HG02870 (cell line): ENCODE data around the gene SCART1.
"Not testable (repeated sequence)": the region's sequence is repeated elsewhere in the genome, so short reads cannot be mapped to it uniquely, and the experiment has no call there.

Source experiments
- ATAC-seq: cut with Tn5 transposase; IDR thresholded peaks from one replicate; pipeline ENCODE4 v1.9.1; 2021; ENCODE audit warnings: mild to moderate bottlenecking, moderate library complexity; ENCODE audit not compliant: unreplicated experiment

The SCART1 gene

GRCh38 chr10:133511907-133512528, 58.3 kb downstream of the SCART1 start:
- ATAC-seq = no peak

- ATAC-seq = no peak
Observed at GRCh38 chr10:133515471-133515870, 61.7 kb downstream of the SCART1 start.

- no peak for ATAC-seq
Observed at GRCh38 chr10:133516057-133516456, 62.3 kb downstream of the SCART1 start.

- ATAC-seq = not testable (repeated sequence)
Observed at GRCh38 chr10:133518517-133518916, 64.8 kb downstream of the SCART1 start.
